HG03045 (cell line): ENCODE measurements around the gene SYNPO2.
A peak's percentile ranks its signal among the peaks of the same experiment; 100 is the strongest.

ENCODE experiments used
- ATAC-seq: cut with Tn5 transposase; IDR thresholded peaks from one replicate; pipeline ENCODE4 v1.9.1; 2021; ENCODE audit warnings: mild to moderate bottlenecking, moderate library complexity; ENCODE audit not compliant: unreplicated experiment

The SYNPO2 gene

GRCh38 chr4:118927974-118928373, 39.3 kb downstream of the SYNPO2 start:
- no peak for ATAC-seq

- ATAC-seq: no peak
Observed at GRCh38 chr4:118930255-118930654, 41.6 kb downstream of the SYNPO2 start.

- ATAC-seq: no peak
Observed at GRCh38 chr4:118931786-118932185, 43.1 kb downstream of the SYNPO2 start.

- no peak for ATAC-seq
Observed at GRCh38 chr4:118935819-118936218, 47.2 kb downstream of the SYNPO2 start.

DNA sequence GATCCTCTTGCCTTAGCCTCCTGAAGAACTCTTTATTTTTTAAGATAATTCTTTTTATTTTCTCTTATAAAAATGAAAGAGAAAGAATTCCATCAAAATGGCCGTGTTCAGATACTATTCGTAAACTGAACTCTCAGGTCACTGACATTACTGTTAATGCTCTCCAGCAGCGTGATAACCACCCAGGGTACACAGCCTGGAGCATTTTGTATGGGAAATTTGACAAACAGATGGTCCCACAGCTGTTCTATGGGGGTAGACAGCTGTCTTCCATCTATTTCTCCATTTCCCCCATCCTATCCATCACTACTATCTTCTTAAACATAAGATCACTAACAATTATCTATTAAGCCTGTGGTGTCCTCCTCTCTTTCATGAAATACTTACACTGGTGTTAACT, 47.8 kb downstream of the SYNPO2 start:
- no peak for ATAC-seq

GRCh38 chr4:118939169-118939783, 50.6 kb downstream of the SYNPO2 start:
- no peak for ATAC-seq

DNA sequence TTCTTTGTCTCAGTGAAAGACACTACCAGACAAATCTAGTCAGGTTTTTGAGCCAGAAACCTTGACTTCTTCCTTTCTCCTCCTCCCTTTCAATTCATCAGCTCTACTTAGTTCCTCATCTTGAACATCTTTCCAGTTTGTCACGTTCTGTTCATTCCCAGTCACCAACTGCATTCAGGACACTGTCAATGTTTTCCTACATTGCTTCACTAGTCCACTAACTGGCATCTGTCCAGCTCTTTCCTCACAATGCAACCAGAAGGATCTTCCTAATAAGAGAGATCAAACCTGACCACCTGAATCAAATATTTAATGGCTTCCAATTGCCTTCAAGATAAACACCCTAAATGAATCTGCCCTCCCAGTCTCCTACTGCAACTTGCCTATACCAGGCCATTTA, 52.5 kb downstream of the SYNPO2 start:
- no peak for ATAC-seq

DNA sequence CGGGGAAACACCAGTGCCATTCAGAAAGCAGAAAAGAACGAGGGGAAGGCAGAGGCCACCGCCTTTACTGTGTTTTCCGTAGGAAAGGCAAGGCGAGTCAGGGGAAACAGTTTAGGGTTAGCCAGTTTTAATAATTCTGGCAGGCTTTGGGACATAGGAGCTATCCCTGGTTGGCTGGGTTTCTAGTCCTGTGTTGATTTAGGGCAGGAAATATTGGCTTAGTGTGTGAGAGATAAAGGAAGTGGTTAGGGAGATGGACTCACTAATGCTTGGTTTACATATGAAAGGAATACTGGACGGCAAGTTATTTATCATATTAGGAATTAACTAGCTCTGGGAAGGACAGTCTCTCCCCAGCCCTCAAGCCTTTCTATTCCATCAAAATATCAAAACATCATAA, 53.1 kb downstream of the SYNPO2 start:
- no peak for ATAC-seq

DNA sequence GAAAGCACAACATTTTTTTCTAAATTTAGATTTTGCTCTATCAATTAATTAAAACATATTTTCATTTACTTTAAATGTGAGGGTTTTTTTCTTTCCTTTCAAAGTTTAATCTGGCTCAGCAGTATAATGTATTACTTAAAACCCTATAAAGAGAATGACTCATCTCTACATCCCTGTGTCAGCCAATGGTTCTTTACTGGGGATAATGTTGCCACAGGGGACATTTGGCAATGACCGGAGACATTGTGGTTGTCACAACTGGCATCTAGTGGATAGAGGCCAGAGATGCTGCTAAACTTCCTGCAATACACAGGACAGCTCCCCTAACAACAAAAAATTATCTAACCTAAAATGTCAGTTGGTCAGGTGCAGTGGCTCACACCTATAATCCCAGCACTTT, 53.8 kb downstream of the SYNPO2 start:
- ATAC-seq: no peak

GRCh38 chr4:118947095-118947494, 58.4 kb downstream of the SYNPO2 start:
- no peak for ATAC-seq

- no peak for ATAC-seq
Observed at GRCh38 chr4:118948545-118949144, 60.0 kb downstream of the SYNPO2 start.

GRCh38 chr4:118950224-118950623, 61.6 kb downstream of the SYNPO2 start:
- no peak for ATAC-seq

GRCh38 chr4:118950929-118951570, 62.4 kb downstream of the SYNPO2 start:
- no peak for ATAC-seq

DNA sequence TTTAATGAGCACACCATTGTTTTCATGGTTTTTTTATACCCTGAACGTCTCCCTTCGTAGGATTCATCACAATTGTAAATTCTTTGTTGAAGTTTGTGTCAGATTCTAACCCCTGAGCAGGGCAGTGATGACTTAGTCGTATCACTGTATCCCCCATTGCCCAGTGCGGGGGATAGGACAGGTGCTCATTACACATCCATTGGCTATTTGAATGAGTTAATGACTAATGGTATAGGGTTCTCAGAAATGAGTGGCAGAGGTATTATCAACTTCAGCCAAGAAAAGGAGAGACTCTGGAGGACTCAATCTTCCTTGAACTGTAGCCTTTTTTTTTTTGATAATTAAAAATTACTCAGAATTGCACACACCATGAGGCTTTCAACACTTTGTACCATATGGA, 64.6 kb downstream of the SYNPO2 start:
- no peak for ATAC-seq

- no peak for ATAC-seq
Observed at GRCh38 chr4:118954246-118954645, 65.6 kb downstream of the SYNPO2 start.

- no peak for ATAC-seq
Observed at GRCh38 chr4:118955515-118955914, 66.9 kb downstream of the SYNPO2 start.

GRCh38 chr4:118957722-118958445, 69.2 kb downstream of the SYNPO2 start:
- no peak for ATAC-seq

- ATAC-seq: no peak
Observed at GRCh38 chr4:118962540-118962939, 73.9 kb downstream of the SYNPO2 start.

- ATAC-seq: no peak
Observed at GRCh38 chr4:118964891-118965411, 76.3 kb downstream of the SYNPO2 start.

GRCh38 chr4:118967393-118967792, 78.7 kb downstream of the SYNPO2 start:
- ATAC-seq: no peak

DNA sequence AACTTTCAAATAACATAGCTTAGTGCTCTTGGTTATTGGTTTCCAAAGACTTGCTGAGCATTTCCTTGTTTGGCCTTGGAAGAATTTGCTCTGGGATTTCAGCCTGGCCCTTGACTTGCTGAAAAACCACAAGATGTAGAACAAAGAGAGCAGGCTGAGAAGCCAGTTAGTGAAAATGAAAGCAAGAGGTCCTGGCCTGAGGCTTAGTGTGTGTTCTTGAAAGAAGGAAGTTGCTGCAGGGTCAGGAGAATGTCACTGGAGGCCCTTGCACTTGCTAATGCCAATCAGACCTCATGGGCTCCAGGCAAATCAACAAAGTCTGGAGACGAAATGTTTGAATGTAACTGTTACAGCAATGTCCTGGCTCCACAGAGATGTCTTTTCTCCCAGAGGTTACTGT, 79.4 kb downstream of the SYNPO2 start:
- peak; percentile 100 for ATAC-seq

DNA sequence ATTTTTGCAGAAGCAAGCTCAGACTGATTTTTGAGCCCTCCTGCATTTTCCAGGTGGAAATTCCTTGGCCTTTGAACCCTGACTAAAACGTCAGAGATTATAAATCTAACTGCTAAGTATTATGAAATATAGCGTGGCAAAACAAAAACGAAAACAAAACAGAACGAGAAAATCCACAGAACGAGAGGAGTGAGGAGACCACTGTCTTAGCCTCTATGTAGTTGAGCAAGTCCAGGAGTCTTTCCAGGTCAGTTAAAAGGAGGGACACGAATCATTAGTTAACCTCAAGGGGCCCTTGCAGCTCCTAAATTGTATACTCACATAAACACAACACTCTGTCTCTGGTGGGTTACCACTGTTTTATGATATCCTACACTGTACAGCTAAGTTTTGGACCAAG, 80.2 kb downstream of the SYNPO2 start:
- ATAC-seq: no peak
